Choroid plexus epithelial cell (primary cell): Measurements from ENCODE around the gene STEAP4.

Source experiments
- DNase-seq: peaks from one replicate; pipeline ENCODE4 v3.0.0-alpha.2; 2010; ENCODE audit warnings: low read depth
- H3K4me3 ChIP-seq: 2 replicates; pipeline ENCODE4 v1.5.1; 2011; ENCODE audit warnings: low read depth, mild to moderate bottlenecking, control low read depth, low read length, moderate library complexity
- TF ChIP-seq, protein P1 (sequence below): conservative IDR thresholded peaks from 2 replicates; pipeline ENCODE4 v1.5.1; 2011; ENCODE audit warnings: low read depth, mild to moderate bottlenecking, control low read depth, inconsistent platforms, low read length, moderate library complexity

Gene STEAP4

DNA sequence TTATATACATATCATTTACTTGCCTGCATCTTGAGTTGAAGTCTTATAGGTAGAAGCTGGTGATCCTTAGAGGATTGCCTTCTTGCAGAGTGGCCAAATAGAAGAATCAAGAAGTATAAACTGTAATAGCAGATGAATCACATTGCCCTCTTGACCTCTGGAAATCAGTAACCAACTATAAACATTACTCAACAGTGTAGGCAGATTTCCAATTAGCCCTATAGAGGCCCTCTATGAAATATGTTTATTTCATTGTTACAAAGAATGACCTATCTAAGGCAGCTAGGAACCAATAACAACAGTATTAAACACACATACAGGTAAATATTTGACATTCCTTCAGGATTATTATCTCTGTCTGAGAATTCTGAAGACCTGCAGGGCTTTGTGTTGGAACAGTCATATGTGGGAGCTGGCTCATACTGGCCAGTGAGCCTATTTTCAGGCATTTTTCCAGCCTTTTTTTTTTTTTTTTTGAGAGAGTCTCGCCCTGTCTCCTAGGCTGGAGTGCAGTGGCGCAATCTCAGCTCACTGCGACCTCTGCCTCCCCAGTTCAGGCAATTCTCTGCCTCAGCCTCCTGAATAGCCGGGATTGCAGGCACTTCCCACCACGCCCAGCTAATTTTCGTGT is 79.7 kb downstream of the STEAP4 start:
- DNase-seq: peak; percentile 74
- TF ChIP-seq, protein P1, sequence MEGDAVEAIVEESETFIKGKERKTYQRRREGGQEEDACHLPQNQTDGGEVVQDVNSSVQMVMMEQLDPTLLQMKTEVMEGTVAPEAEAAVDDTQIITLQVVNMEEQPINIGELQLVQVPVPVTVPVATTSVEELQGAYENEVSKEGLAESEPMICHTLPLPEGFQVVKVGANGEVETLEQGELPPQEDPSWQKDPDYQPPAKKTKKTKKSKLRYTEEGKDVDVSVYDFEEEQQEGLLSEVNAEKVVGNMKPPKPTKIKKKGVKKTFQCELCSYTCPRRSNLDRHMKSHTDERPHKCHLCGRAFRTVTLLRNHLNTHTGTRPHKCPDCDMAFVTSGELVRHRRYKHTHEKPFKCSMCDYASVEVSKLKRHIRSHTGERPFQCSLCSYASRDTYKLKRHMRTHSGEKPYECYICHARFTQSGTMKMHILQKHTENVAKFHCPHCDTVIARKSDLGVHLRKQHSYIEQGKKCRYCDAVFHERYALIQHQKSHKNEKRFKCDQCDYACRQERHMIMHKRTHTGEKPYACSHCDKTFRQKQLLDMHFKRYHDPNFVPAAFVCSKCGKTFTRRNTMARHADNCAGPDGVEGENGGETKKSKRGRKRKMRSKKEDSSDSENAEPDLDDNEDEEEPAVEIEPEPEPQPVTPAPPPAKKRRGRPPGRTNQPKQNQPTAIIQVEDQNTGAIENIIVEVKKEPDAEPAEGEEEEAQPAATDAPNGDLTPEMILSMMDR: no peak
- H3K4me3 ChIP-seq: no peak overlapping the region

DNA sequence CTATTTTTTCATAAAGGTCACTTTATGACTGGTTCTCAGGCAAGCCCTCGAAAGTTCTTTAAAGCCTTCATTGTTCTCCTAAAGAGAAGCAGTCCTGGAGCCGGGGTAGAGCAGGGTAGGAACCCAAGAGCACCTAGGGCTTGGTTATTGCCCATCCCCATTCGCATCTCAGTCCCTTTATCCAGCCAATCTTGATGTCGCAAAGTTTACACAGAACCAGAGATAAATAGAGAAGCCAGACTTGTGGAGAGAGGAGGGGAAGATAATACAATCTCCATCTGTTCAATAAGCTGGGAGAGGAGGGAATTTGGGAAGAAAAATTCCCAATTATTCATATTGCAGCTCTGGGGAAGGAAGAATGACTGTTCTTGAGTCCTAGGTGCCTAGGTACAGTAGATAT is 80.5 kb downstream of the STEAP4 start:
- no peak overlapping the region for H3K4me3 ChIP-seq
- DNase-seq: no peak
- TF ChIP-seq, protein P1: no peak

DNA sequence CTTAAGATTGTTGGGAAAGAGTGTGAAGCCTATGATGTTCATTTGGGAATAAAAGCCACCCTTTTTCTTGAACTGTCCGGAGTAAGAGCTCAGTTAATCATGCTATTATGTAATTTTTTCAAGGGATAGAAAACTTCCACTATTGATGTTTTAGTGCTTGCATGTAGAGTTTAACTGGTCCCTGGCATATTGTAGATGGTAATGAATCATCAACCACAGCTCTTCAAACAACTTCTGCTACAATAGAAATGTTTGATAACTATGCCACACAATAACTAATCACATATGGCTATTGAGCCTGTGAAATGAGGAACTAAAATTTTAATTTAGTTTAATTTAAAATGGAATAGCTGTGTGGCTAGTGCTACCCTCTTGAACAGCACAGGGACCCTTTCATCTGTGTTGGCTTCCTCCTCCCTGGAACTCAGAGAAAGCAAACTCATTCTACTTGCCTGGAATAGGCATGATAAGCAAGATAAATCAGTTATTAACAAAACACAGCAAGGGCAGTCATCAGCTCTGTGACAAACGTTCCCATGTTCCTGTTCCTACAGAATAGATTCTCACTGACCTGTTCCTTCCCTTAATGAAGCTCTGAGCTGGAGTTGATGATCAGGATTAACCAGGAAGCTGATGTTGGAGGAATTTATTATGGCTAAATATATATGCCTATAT is 82.0 kb downstream of the STEAP4 start:
- H3K4me3 ChIP-seq: no peak overlapping the region
- TF ChIP-seq, protein P1: no peak
- DNase-seq: peak; percentile 56

DNA sequence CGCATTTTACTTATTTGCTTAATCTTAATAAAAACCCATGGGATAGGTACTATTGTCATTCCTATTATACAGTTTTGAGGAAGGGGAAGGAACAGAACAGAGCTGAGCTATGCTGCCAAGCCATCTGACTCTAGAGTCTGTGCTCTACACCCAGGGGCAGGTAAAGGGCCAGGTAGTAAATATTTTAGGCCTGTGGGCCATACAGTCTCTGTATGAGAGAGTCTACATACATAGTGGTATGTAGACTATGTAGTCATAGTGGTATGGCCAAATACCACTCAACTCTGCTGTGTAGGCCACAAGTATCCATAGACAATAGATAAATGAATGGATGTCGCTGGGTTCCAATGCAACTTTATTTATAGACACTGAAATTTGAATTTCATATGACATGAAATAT is 83.4 kb downstream of the STEAP4 start:
- no peak overlapping the region for H3K4me3 ChIP-seq
- TF ChIP-seq, protein P1: no peak
- DNase-seq: no peak
